ENCODE results near the gene PRRG4.
"Not testable (repeated sequence)": the region's sequence is repeated elsewhere in the genome, so short reads cannot be mapped to it uniquely, and the experiment has no call there.

Gene PRRG4

GRCh38 chr11:32887707-32888383 lies 58.1 kb downstream of the PRRG4 start:
- not testable (repeated sequence) for DNase-seq

- DNase-seq, result not testable (repeated sequence)
Measured at GRCh38 chr11:32888384-32888710, 58.6 kb downstream of the PRRG4 start.

GRCh38 chr11:32888805-32889204 lies 59.1 kb downstream of the PRRG4 start:
- no peak for DNase-seq

GRCh38 chr11:32890843-32891656 lies 61.3 kb downstream of the PRRG4 start:
- DNase-seq, result no peak

- DNase-seq, result no peak
Measured at GRCh38 chr11:32891657-32892354, 62.1 kb downstream of the PRRG4 start.

- DNase-seq, result no peak
Measured at GRCh38 chr11:32892355-32893092, 62.8 kb downstream of the PRRG4 start, which contains the start of gene QSER1. Gene QSER1 (plus strand): TSS chr11:32892811. CDS start chr11:32893126, 315 bp downstream.

- no peak for DNase-seq
Measured at GRCh38 chr11:32893093-32893342, 63.3 kb downstream of the PRRG4 start.

GRCh38 chr11:32893343-32894148 lies 63.8 kb downstream of the PRRG4 start:
- DNase-seq, result peak; percentile 20

GRCh38 chr11:32894149-32894827 lies 64.6 kb downstream of the PRRG4 start:
- DNase-seq, result peak; percentile 34

GRCh38 chr11:32894921-32895320 lies 65.2 kb downstream of the PRRG4 start:
- DNase-seq, result no peak

- no peak for DNase-seq
Measured at GRCh38 chr11:32895471-32895870, 65.7 kb downstream of the PRRG4 start.

- DNase-seq, result no peak
Measured at GRCh38 chr11:32897103-32897502, 67.4 kb downstream of the PRRG4 start.

- DNase-seq, result no peak
Measured at GRCh38 chr11:32899438-32899837, 69.7 kb downstream of the PRRG4 start.

- no peak for DNase-seq
Measured at GRCh38 chr11:32902089-32902665, 72.5 kb downstream of the PRRG4 start.

- DNase-seq, result no peak
Measured at GRCh38 chr11:32905028-32905667, 75.4 kb downstream of the PRRG4 start.

All from amniotic stem cell (primary cell).